ENCODE data around the gene CDC42BPA. TPM values are rescaled to one million over a fixed set of nuclear protein-coding genes. Genes with fewer than 3 reads are reported as not detected.

Gene CDC42BPA
- polyA plus RNA-seq, 1 donor from 2014 or later: 22.9 TPM

DNA sequence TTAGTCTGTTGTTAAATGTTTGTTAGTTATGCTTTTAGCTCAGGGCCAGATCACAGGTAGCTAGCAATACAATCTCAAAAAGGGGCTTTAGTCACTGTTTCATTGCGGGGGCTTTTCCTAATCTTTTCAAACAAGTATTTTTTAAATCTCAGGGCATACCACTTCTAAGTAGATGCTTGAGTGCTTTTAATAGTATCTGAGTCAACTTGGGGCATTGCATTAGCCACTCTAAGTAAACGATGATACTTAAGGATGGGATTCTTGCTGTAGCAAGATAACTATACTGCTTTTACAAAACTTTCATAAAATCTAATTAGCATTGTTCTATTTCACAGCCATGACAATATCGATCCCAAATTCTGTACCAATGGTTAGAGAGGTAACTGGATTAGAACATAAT lies 11.6 kb downstream of the CDC42BPA start:
- no peak for TF ChIP-seq TAF1 (IDR thresholded peaks at IDR 0.05; ENCODE audit: low read depth)
- TF ChIP-seq SMC3 (conservative IDR thresholded peaks at IDR 0.05; ENCODE audit: poor library complexity): no peak
- no peak for TF ChIP-seq EZH2 (IDR thresholded peaks at IDR 0.05; ENCODE audit: borderline replicate concordance, insufficient read depth, low read length, poor library complexity, severe bottlenecking)
- TF ChIP-seq POLR2AphosphoS5 (IDR thresholded peaks at IDR 0.05): no peak
- TF ChIP-seq EP300 (conservative IDR thresholded peaks at IDR 0.05; ENCODE audit: poor library complexity, severe bottlenecking): no peak
- TF ChIP-seq, protein P1, sequence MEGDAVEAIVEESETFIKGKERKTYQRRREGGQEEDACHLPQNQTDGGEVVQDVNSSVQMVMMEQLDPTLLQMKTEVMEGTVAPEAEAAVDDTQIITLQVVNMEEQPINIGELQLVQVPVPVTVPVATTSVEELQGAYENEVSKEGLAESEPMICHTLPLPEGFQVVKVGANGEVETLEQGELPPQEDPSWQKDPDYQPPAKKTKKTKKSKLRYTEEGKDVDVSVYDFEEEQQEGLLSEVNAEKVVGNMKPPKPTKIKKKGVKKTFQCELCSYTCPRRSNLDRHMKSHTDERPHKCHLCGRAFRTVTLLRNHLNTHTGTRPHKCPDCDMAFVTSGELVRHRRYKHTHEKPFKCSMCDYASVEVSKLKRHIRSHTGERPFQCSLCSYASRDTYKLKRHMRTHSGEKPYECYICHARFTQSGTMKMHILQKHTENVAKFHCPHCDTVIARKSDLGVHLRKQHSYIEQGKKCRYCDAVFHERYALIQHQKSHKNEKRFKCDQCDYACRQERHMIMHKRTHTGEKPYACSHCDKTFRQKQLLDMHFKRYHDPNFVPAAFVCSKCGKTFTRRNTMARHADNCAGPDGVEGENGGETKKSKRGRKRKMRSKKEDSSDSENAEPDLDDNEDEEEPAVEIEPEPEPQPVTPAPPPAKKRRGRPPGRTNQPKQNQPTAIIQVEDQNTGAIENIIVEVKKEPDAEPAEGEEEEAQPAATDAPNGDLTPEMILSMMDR (IDR thresholded peaks at IDR 0.05; ENCODE audit: poor library complexity, severe bottlenecking): no peak
- no peak for TF ChIP-seq MXI1 (conservative IDR thresholded peaks at IDR 0.05; ENCODE audit: poor library complexity, severe bottlenecking)
- TF ChIP-seq, protein P2, sequence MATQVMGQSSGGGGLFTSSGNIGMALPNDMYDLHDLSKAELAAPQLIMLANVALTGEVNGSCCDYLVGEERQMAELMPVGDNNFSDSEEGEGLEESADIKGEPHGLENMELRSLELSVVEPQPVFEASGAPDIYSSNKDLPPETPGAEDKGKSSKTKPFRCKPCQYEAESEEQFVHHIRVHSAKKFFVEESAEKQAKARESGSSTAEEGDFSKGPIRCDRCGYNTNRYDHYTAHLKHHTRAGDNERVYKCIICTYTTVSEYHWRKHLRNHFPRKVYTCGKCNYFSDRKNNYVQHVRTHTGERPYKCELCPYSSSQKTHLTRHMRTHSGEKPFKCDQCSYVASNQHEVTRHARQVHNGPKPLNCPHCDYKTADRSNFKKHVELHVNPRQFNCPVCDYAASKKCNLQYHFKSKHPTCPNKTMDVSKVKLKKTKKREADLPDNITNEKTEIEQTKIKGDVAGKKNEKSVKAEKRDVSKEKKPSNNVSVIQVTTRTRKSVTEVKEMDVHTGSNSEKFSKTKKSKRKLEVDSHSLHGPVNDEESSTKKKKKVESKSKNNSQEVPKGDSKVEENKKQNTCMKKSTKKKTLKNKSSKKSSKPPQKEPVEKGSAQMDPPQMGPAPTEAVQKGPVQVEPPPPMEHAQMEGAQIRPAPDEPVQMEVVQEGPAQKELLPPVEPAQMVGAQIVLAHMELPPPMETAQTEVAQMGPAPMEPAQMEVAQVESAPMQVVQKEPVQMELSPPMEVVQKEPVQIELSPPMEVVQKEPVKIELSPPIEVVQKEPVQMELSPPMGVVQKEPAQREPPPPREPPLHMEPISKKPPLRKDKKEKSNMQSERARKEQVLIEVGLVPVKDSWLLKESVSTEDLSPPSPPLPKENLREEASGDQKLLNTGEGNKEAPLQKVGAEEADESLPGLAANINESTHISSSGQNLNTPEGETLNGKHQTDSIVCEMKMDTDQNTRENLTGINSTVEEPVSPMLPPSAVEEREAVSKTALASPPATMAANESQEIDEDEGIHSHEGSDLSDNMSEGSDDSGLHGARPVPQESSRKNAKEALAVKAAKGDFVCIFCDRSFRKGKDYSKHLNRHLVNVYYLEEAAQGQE (IDR thresholded peaks at IDR 0.05; ENCODE audit: borderline replicate concordance): no peak
- TF ChIP-seq RAD21 (conservative IDR thresholded peaks at IDR 0.05): no peak
- H3K79me2 ChIP-seq (replicated peaks; ENCODE audit: insufficient read depth, low read length): peaks cover 59% of the 10 kb centered on the region
- H3K4me3 ChIP-seq (ENCODE audit: low read length): no peak overlapping the region
- no peak overlapping the region for H3K4me2 ChIP-seq (ENCODE audit: low read length)
- no peaks in the 10 kb centered on the region for H3K36me3 ChIP-seq (ENCODE audit: insufficient read depth, low read length)
- no peaks in the 10 kb centered on the region for H4K20me1 ChIP-seq (ENCODE audit: insufficient read depth)
- H3K27ac ChIP-seq (ENCODE audit: low read length): no peak overlapping the region
- H2AFZ ChIP-seq (ENCODE audit: low read depth, low read length): no peak overlapping the region
- no peaks in the 10 kb centered on the region for H3K9me2 ChIP-seq (ENCODE audit: insufficient read depth, low read length)
- H3F3A ChIP-seq (ENCODE audit: insufficient read depth, low read length, poor library complexity, severe bottlenecking): no peaks in the 10 kb centered on the region
- H3K27me3 ChIP-seq (ENCODE audit: insufficient read depth, low read depth, low read length): no peaks in the 10 kb centered on the region
- no peaks in the 10 kb centered on the region for H3K9me3 ChIP-seq (ENCODE audit: low read length)
- no peak overlapping the region for H3K9ac ChIP-seq (ENCODE audit: low read length)

DNA sequence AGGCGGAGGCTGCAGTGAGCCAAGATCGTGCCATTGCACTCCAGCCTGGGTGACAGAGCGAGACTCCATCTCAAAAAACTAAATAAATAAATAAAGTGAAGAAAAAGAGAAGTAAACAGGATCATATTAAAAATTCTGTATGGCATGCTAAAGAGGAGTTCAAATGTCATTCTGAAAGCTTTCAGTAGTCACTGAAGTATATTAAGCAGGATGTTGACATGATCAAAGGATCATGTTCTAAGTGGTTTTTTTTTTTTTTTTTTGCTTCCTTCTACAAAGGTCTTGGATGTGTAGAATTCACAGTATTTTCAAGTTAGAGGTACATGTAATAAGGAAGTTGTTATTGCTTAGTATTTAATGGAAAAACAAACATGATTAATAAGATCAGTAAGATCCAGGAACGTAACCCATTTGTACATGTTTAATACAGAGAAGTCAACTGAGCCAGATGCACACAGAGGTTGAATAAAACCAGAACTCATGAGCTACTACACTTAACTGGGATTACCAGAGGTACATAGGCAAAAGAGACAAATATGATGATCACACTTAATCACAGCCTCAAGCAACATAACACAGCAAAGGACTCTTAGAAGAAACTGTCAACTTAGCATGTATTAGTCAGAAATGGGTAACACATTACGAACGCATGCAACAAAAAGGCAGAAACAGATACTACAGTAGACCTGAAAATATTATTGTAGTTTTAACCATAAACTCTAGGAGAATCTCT lies 12.2 kb downstream of the CDC42BPA start:
- no peaks in the 10 kb centered on the region for H3K9me3 ChIP-seq (ENCODE audit: low read length)
- H3K9ac ChIP-seq (ENCODE audit: low read length): no peak overlapping the region
- no peak overlapping the region for H3K4me3 ChIP-seq (ENCODE audit: low read length)
- TF ChIP-seq POLR2AphosphoS5 (IDR thresholded peaks at IDR 0.05) (no peak), EP300 (conservative IDR thresholded peaks at IDR 0.05; ENCODE audit: poor library complexity, severe bottlenecking) (no peak), RAD21 (conservative IDR thresholded peaks at IDR 0.05) (no peak), TAF1 (IDR thresholded peaks at IDR 0.05; ENCODE audit: low read depth) (no peak), SMC3 (conservative IDR thresholded peaks at IDR 0.05; ENCODE audit: poor library complexity) (no peak)
- H4K20me1 ChIP-seq (ENCODE audit: insufficient read depth): no peaks in the 10 kb centered on the region
- peaks cover 54% of the 10 kb centered on the region for H3K79me2 ChIP-seq (replicated peaks; ENCODE audit: insufficient read depth, low read length)
- H3F3A ChIP-seq (ENCODE audit: insufficient read depth, low read length, poor library complexity, severe bottlenecking): no peaks in the 10 kb centered on the region
- no peaks in the 10 kb centered on the region for H3K27me3 ChIP-seq (ENCODE audit: insufficient read depth, low read depth, low read length)
- H3K4me2 ChIP-seq (ENCODE audit: low read length): no peak overlapping the region
- no peak overlapping the region for H3K27ac ChIP-seq (ENCODE audit: low read length)
- no peaks in the 10 kb centered on the region for H3K9me2 ChIP-seq (ENCODE audit: insufficient read depth, low read length)
- no peaks in the 10 kb centered on the region for H3K36me3 ChIP-seq (ENCODE audit: insufficient read depth, low read length)
- no peak overlapping the region for H2AFZ ChIP-seq (ENCODE audit: low read depth, low read length)
